Mesendoderm (in vitro differentiated cells): ENCODE measurements around the gene FXYD5.

ENCODE experiments used
- DNase-seq: peaks from one replicate; pipeline ENCODE4 v3.0.0; 2013
- H2AK5ac ChIP-seq: 2 replicates; pipeline ENCODE4 v1.6.1; 2013; ENCODE audit warnings: low read length, inconsistent platforms
- H2BK120ac ChIP-seq: 2 replicates; pipeline ENCODE4 v1.6.1; 2013; ENCODE audit warnings: low read depth, mild to moderate bottlenecking, low read length, moderate library complexity, mixed read lengths
- H2BK15ac ChIP-seq: replicated peaks from 2 replicates; pipeline ENCODE4 v1.6.1; 2013; ENCODE audit warnings: low read depth, mild to moderate bottlenecking, moderate library complexity
- H2BK5ac ChIP-seq: 2 replicates; pipeline ENCODE4 v1.6.1; 2013; ENCODE audit warnings: low read length, inconsistent platforms
- H3K18ac ChIP-seq: 2 replicates; pipeline ENCODE4 v1.6.1; 2013; ENCODE audit warnings: mild to moderate bottlenecking, low read length, mixed read lengths
- H3K23ac ChIP-seq: one replicate; pipeline ENCODE4 v1.6.1; 2013; ENCODE audit warnings: low read length
- H3K27ac ChIP-seq: 2 replicates; pipeline ENCODE4 v1.5.1; 2013; ENCODE audit warnings: low read depth, mild to moderate bottlenecking, inconsistent platforms, low read length, moderate library complexity
- H3K27me3 ChIP-seq: 2 replicates; pipeline ENCODE4 v1.6.1; 2013; ENCODE audit warnings: low read length, control low read depth, mild to moderate bottlenecking, inconsistent platforms; ENCODE audit not compliant: insufficient read depth, poor library complexity
- H3K36me3 ChIP-seq: 2 replicates; pipeline ENCODE4 v1.6.1; 2013; ENCODE audit warnings: low read length, inconsistent platforms; ENCODE audit not compliant: control insufficient read depth, insufficient read depth
- H3K4ac ChIP-seq: one replicate; pipeline ENCODE4 v1.6.1; 2013; ENCODE audit warnings: low read depth, mild to moderate bottlenecking, low read length, moderate library complexity
- H3K4me1 ChIP-seq: 2 replicates; pipeline ENCODE4 v1.6.1; 2013; ENCODE audit warnings: low read depth, low read length, inconsistent platforms; ENCODE audit not compliant: control insufficient read depth
- H3K4me2 ChIP-seq: 2 replicates; pipeline ENCODE4 v1.6.1; 2013; ENCODE audit warnings: low read length
- H3K4me3 ChIP-seq: 2 replicates; pipeline ENCODE4 v1.5.1; 2013; ENCODE audit warnings: mild to moderate bottlenecking, low read length
- H3K56ac ChIP-seq: one replicate; pipeline ENCODE4 v1.6.1; 2013; ENCODE audit warnings: low read length
- H3K79me1 ChIP-seq: 2 replicates; pipeline ENCODE4 v1.6.1; 2013; ENCODE audit warnings: low read length, inconsistent platforms
- H3K79me2 ChIP-seq: 2 replicates; pipeline ENCODE4 v1.6.1; 2013; ENCODE audit warnings: mild to moderate bottlenecking, low read length; ENCODE audit not compliant: control insufficient read depth, insufficient read depth
- H3K9ac ChIP-seq: 2 replicates; pipeline ENCODE4 v1.6.1; 2013; ENCODE audit warnings: low read length, inconsistent platforms
- H4K5ac ChIP-seq: one replicate; pipeline ENCODE4 v1.6.1; 2013; ENCODE audit warnings: low read length
- H4K8ac ChIP-seq: one replicate; pipeline ENCODE4 v1.6.1; 2013; ENCODE audit warnings: low read depth, mild to moderate bottlenecking, control low read depth, low read length, moderate library complexity
- WGBS: extraction: QIAGEN DNeasy Blood & Tissue Kit; methylation state at CpG from one replicate; pipeline ENCODE4 v1.1.7; 2013; ENCODE audit warnings: low lambda C conversion rate, missing lambda C conversion rate; ENCODE audit not compliant: insufficient coverage; ENCODE audit errors: extremely low coverage; 5-methylcytosine and 5-hydroxymethylcytosine counted together

Gene FXYD5

DNA sequence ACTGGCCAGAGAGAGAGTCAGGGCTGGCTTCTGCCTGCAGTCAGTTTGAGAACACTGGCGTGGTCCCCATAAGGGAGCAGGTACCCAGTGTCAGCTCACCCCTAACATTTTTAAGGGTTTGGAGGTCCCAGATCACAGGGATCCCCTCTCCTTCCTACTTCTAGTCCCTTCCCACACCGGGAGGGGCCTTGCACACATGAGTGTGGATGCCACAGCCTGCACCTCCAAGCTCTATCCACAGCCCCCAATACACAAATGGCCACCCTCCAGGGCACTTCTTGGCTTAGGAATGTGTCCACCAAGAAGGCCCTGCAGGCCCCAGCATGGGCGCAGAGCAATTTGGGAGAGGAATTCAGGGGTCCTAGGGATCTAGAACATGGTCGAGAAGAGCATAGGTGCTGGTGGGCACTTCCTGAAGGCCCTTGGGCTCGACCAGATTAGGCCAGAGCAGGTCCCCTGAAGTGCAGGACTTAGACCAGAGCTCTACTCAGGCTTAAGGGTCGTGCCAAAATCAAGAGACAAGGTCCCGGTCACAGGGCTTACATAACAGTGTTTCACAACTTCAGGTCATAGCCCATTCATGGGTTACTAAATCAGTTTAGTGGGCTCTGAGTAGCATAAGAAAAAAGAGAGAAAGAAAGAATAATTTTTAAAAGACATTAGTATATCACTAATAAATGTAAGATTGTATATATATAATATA lies 16.0 kb downstream of the FXYD5 start:
- H3K9ac ChIP-seq = no peak overlapping the region
- H3K79me2 ChIP-seq = no peaks in the 10 kb centered on the region
- H3K18ac ChIP-seq = no peak overlapping the region
- no peak overlapping the region for H3K4me3 ChIP-seq
- no peak overlapping the region for H3K56ac ChIP-seq
- no peak overlapping the region for H3K23ac ChIP-seq
- no peak overlapping the region for H2BK120ac ChIP-seq
- no peak for DNase-seq
- H3K79me1 ChIP-seq = no peaks in the 10 kb centered on the region
- H3K27me3 ChIP-seq = no peaks in the 10 kb centered on the region
- H4K5ac ChIP-seq = no peak overlapping the region
- no peak overlapping the region for H2AK5ac ChIP-seq
- no peak overlapping the region for H3K4me2 ChIP-seq
- no peak overlapping the region for H2BK15ac ChIP-seq
- H2BK5ac ChIP-seq = no peak overlapping the region
- no peak overlapping the region for H3K27ac ChIP-seq
- WGBS = no CpG with 5 or more reads among the region's 7 CpGs
- no peaks in the 10 kb centered on the region for H3K4me1 ChIP-seq
- no peak overlapping the region for H3K4ac ChIP-seq
- H3K36me3 ChIP-seq = peaks cover 3% of the 10 kb centered on the region
- H4K8ac ChIP-seq = no peak overlapping the region

- Histone ChIP-seq H2BK15ac (no peak overlapping the region), H3K9ac (no peak overlapping the region), H4K8ac (no peak overlapping the region), H3K4ac (no peak overlapping the region), H3K27me3 (no peaks in the 10 kb centered on the region), H3K27ac (no peak overlapping the region), H4K5ac (no peak overlapping the region), H3K23ac (no peak overlapping the region), H3K79me2 (no peaks in the 10 kb centered on the region), H2BK120ac (no peak overlapping the region), H3K18ac (no peak overlapping the region), H3K79me1 (no peaks in the 10 kb centered on the region), H2AK5ac (no peak overlapping the region), H3K56ac (no peak overlapping the region), H3K4me2 (no peak overlapping the region), H3K4me1 (no peaks in the 10 kb centered on the region), H3K36me3 (no peaks in the 10 kb centered on the region), H3K4me3 (no peak overlapping the region), H2BK5ac (no peak overlapping the region)
- WGBS = no CpG with 5 or more reads among the region's 3 CpGs
- no peak for DNase-seq
These were observed 17.2 kb downstream of the FXYD5 start for GRCh38 chr19:35171730-35172129.

DNA sequence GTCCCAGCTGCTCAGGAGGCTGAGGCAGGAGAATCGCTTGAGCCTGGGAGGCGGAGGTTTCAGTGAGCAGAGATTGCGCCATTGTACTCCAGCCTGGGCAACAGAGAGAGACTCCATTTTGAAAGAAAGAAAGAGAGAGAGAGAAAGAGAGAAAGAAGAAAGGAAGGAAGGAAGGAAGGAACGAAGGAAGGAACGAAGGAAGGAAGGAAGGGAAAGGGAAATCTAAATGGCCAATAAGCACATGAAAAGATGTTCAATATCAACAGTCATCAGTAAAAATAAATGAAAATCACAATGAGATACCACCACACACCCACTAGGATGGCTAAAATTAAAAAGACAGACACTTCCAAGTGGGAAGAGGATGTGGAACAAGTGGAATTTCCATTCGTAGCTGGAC lies 19.7 kb downstream of the FXYD5 start:
- H2BK120ac ChIP-seq = no peak overlapping the region
- H3K4me1 ChIP-seq = no peaks in the 10 kb centered on the region
- H3K9ac ChIP-seq = no peak overlapping the region
- no peak overlapping the region for H3K27ac ChIP-seq
- no peaks in the 10 kb centered on the region for H3K79me2 ChIP-seq
- H3K36me3 ChIP-seq = no peaks in the 10 kb centered on the region
- WGBS = no CpG with 5 or more reads among the region's 6 CpGs
- H3K18ac ChIP-seq = no peak overlapping the region
- no peak overlapping the region for H2AK5ac ChIP-seq
- H2BK5ac ChIP-seq = no peak overlapping the region
- no peak overlapping the region for H3K4me2 ChIP-seq
- no peak overlapping the region for H2BK15ac ChIP-seq
- no peak for DNase-seq
- no peaks in the 10 kb centered on the region for H3K79me1 ChIP-seq
- H3K4me3 ChIP-seq = no peak overlapping the region
- H3K56ac ChIP-seq = no peak overlapping the region
- no peak overlapping the region for H3K23ac ChIP-seq
- no peak overlapping the region for H4K8ac ChIP-seq
- no peaks in the 10 kb centered on the region for H3K27me3 ChIP-seq
- no peak overlapping the region for H3K4ac ChIP-seq
- no peak overlapping the region for H4K5ac ChIP-seq

GRCh38 chr19:35176181-35176570 lies 21.6 kb downstream of the FXYD5 start:
- Histone ChIP-seq H3K4ac (no peak overlapping the region), H3K4me2 (no peak overlapping the region), H3K23ac (no peak overlapping the region), H2AK5ac (no peak overlapping the region), H2BK5ac (no peak overlapping the region), H3K27ac (no peak overlapping the region), H3K4me3 (no peak overlapping the region), H3K18ac (no peak overlapping the region), H4K5ac (no peak overlapping the region), H4K8ac (no peak overlapping the region), H3K79me2 (no peaks in the 10 kb centered on the region), H3K36me3 (no peaks in the 10 kb centered on the region), H3K4me1 (no peaks in the 10 kb centered on the region), H3K79me1 (no peaks in the 10 kb centered on the region), H2BK120ac (no peak overlapping the region), H3K27me3 (no peaks in the 10 kb centered on the region), H2BK15ac (no peak overlapping the region), H3K9ac (no peak overlapping the region), H3K56ac (no peak overlapping the region)
- no peak for DNase-seq
- no CpG with 5 or more reads among the region's 3 CpGs for WGBS

GRCh38 chr19:35177377-35178274 lies 23.1 kb downstream of the FXYD5 start:
- no peak overlapping the region for H2BK5ac ChIP-seq
- H3K4me3 ChIP-seq = no peak overlapping the region
- no peak overlapping the region for H3K9ac ChIP-seq
- no peaks in the 10 kb centered on the region for H3K27me3 ChIP-seq
- no peaks in the 10 kb centered on the region for H3K36me3 ChIP-seq
- no peak overlapping the region for H2BK120ac ChIP-seq
- no peak for DNase-seq
- no peak overlapping the region for H3K27ac ChIP-seq
- H4K5ac ChIP-seq = no peak overlapping the region
- H3K56ac ChIP-seq = no peak overlapping the region
- H4K8ac ChIP-seq = no peak overlapping the region
- H3K79me1 ChIP-seq = no peaks in the 10 kb centered on the region
- no peak overlapping the region for H3K18ac ChIP-seq
- H3K4me2 ChIP-seq = no peak overlapping the region
- WGBS = no CpG with 5 or more reads among the region's 7 CpGs
- no peaks in the 10 kb centered on the region for H3K4me1 ChIP-seq
- H2AK5ac ChIP-seq = no peak overlapping the region
- H2BK15ac ChIP-seq = no peak overlapping the region
- H3K79me2 ChIP-seq = no peaks in the 10 kb centered on the region
- no peak overlapping the region for H3K23ac ChIP-seq
- H3K4ac ChIP-seq = no peak overlapping the region
